Measurements from ENCODE around the gene NLRP6.
A peak's percentile ranks its signal among the peaks of the same experiment; 100 is the strongest.

NLRP6 gene

DNA sequence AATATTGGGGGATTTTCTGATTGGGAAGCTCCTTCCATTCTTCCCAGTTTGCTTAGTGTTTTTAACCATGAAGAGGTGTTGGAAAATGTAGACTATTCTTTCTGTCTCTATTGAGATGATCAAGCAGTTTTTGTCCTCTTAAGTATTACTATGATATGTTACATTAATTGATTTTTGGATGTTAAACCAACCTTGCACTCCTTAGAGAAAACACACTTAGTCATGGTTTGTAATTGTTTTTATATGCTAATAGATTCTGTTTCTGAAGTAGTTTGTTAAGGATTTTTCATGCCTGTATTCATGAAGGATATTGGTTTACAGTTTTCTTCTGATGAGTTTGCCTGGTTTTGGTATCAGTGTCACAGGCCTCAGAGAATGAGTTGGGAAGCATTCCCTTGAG, 2.0 kb upstream of the NLRP6 start:
- Histone ChIP-seq H3K9me3 (ENCODE audit: control insufficient read depth, low read length) (no peaks in the 10 kb centered on the region), H3K79me2 (no peaks in the 10 kb centered on the region), H3K4me1 (no peaks in the 10 kb centered on the region), H3K4me2 (ENCODE audit: low read length) (no peak overlapping the region), H3K4me3 (ENCODE audit: low read depth, low read length) (no peak overlapping the region), H2AFZ (no peak overlapping the region), H3K27me3 (ENCODE audit: control insufficient read depth, insufficient read depth, low read length) (no peaks in the 10 kb centered on the region), H3K36me3 (ENCODE audit: control insufficient read depth, insufficient read depth, low read length) (no peaks in the 10 kb centered on the region), H3K27ac (no peak overlapping the region), H3K9ac (no peak overlapping the region)
- TF ChIP-seq, protein P1, sequence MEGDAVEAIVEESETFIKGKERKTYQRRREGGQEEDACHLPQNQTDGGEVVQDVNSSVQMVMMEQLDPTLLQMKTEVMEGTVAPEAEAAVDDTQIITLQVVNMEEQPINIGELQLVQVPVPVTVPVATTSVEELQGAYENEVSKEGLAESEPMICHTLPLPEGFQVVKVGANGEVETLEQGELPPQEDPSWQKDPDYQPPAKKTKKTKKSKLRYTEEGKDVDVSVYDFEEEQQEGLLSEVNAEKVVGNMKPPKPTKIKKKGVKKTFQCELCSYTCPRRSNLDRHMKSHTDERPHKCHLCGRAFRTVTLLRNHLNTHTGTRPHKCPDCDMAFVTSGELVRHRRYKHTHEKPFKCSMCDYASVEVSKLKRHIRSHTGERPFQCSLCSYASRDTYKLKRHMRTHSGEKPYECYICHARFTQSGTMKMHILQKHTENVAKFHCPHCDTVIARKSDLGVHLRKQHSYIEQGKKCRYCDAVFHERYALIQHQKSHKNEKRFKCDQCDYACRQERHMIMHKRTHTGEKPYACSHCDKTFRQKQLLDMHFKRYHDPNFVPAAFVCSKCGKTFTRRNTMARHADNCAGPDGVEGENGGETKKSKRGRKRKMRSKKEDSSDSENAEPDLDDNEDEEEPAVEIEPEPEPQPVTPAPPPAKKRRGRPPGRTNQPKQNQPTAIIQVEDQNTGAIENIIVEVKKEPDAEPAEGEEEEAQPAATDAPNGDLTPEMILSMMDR (IDR thresholded peaks at IDR 0.05): no peak

DNA sequence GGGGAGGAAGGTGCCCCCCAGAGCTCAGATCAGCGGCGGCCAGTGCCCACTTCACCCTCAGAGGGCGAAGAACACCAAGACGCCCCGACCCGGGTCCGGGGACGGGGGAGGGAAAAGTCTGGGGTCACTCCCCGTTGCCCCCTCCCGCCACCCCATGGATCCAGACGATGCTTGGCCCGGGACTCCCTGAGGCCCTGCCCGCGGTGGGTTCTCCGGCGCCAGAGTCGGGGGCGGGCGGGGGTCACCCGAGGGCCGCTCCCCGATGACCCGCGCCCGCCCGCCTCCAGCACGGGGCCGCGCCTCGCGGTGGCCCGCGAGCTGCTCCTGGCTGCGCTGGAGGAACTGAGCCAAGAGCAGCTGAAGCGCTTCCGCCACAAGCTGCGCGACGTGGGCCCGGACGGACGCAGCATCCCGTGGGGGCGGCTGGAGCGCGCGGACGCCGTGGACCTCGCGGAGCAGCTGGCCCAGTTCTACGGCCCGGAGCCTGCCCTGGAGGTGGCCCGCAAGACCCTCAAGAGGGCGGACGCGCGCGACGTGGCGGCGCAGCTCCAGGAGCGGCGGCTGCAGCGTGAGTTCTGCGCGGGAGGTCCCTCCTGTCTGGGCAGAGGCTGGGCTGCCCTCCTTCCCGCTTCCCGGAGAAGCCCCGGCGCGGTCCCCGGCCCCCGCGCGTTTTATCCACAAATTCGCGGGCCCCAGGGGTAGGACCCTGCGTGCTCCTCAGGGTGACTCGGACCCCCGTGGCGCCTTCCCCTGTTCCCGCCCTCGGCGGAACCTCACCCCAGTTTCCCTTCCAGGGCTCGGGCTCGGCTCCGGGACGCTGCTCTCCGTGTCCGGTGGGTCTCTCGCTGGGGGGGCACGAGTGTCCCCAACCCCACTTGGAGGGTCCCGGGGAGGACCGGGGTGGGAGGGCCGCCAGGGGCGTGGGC, 1.1 kb downstream of the NLRP6 start:
- Histone ChIP-seq H3K4me1 (no peaks in the 10 kb centered on the region), H3K4me2 (ENCODE audit: low read length) (no peak overlapping the region), H3K4me3 (ENCODE audit: low read depth, low read length) (no peak overlapping the region), H3K27me3 (ENCODE audit: control insufficient read depth, insufficient read depth, low read length) (no peaks in the 10 kb centered on the region), H2AFZ (no peak overlapping the region), H3K9ac (no peak overlapping the region), H3K27ac (no peak overlapping the region), H3K79me2 (no peaks in the 10 kb centered on the region), H3K36me3 (ENCODE audit: control insufficient read depth, insufficient read depth, low read length) (no peaks in the 10 kb centered on the region), H3K9me3 (ENCODE audit: control insufficient read depth, low read length) (no peaks in the 10 kb centered on the region)
- TF ChIP-seq, protein P1 (IDR thresholded peaks at IDR 0.05): no peak

DNA sequence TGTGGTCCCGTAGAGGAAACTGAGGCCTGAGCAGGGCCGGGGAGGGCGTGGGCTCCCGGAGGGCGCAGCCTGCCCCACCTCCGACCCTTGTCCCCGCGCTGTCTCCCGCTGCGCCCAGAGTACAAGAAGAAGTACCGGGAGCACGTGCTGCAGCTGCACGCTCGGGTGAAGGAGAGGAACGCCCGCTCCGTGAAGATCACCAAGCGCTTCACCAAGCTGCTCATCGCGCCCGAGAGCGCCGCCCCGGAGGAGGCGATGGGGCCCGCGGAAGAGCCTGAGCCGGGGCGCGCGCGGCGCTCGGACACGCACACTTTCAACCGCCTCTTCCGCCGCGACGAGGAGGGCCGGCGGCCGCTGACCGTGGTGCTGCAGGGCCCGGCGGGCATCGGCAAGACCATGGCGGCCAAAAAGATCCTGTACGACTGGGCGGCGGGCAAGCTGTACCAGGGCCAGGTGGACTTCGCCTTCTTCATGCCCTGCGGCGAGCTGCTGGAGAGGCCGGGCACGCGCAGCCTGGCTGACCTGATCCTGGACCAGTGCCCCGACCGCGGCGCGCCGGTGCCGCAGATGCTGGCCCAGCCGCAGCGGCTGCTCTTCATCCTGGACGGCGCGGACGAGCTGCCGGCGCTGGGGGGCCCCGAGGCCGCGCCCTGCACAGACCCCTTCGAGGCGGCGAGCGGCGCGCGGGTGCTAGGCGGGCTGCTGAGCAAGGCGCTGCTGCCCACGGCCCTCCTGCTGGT, 1.9 kb downstream of the NLRP6 start:
- H3K79me2 ChIP-seq: no peaks in the 10 kb centered on the region
- TF ChIP-seq, protein P1 (IDR thresholded peaks at IDR 0.05): no peak
- H3K4me2 ChIP-seq (ENCODE audit: low read length): no peak overlapping the region
- no peaks in the 10 kb centered on the region for H3K4me1 ChIP-seq
- H3K36me3 ChIP-seq (ENCODE audit: control insufficient read depth, insufficient read depth, low read length): no peaks in the 10 kb centered on the region
- H3K27me3 ChIP-seq (ENCODE audit: control insufficient read depth, insufficient read depth, low read length): no peaks in the 10 kb centered on the region
- H3K9me3 ChIP-seq (ENCODE audit: control insufficient read depth, low read length): no peaks in the 10 kb centered on the region
- no peak overlapping the region for H3K4me3 ChIP-seq (ENCODE audit: low read depth, low read length)
- no peak overlapping the region for H3K9ac ChIP-seq
- no peak overlapping the region for H3K27ac ChIP-seq
- peak overlapping the region; percentile 7 for H2AFZ ChIP-seq

DNA sequence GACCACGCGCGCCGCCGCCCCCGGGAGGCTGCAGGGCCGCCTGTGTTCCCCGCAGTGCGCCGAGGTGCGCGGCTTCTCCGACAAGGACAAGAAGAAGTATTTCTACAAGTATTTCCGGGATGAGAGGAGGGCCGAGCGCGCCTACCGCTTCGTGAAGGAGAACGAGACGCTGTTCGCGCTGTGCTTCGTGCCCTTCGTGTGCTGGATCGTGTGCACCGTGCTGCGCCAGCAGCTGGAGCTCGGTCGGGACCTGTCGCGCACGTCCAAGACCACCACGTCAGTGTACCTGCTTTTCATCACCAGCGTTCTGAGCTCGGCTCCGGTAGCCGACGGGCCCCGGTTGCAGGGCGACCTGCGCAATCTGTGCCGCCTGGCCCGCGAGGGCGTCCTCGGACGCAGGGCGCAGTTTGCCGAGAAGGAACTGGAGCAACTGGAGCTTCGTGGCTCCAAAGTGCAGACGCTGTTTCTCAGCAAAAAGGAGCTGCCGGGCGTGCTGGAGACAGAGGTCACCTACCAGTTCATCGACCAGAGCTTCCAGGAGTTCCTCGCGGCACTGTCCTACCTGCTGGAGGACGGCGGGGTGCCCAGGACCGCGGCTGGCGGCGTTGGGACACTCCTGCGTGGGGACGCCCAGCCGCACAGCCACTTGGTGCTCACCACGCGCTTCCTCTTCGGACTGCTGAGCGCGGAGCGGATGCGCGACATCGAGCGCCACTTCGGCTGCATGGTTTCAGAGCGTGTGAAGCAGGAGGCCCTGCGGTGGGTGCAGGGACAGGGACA, 2.7 kb downstream of the NLRP6 start:
- Histone ChIP-seq H3K27ac (no peak overlapping the region), H3K4me1 (no peaks in the 10 kb centered on the region), H3K9ac (no peak overlapping the region), H2AFZ (no peak overlapping the region), H3K79me2 (no peaks in the 10 kb centered on the region), H3K4me2 (ENCODE audit: low read length) (no peak overlapping the region), H3K4me3 (ENCODE audit: low read depth, low read length) (no peak overlapping the region), H3K9me3 (ENCODE audit: control insufficient read depth, low read length) (no peaks in the 10 kb centered on the region), H3K36me3 (ENCODE audit: control insufficient read depth, insufficient read depth, low read length) (no peaks in the 10 kb centered on the region), H3K27me3 (ENCODE audit: control insufficient read depth, insufficient read depth, low read length) (no peaks in the 10 kb centered on the region)
- TF ChIP-seq, protein P1 (IDR thresholded peaks at IDR 0.05): no peak

Data from parathyroid adenoma (tissue), 2 donors.